ENCODE data around the gene MARCHF5. TPM values are rescaled to one million over a fixed set of nuclear protein-coding genes. Genes with fewer than 3 reads are reported as not detected.

Gene MARCHF5, protein sequence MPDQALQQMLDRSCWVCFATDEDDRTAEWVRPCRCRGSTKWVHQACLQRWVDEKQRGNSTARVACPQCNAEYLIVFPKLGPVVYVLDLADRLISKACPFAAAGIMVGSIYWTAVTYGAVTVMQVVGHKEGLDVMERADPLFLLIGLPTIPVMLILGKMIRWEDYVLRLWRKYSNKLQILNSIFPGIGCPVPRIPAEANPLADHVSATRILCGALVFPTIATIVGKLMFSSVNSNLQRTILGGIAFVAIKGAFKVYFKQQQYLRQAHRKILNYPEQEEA
- total RNA-seq, result 17.2 and 35.4 TPM in 2 replicates

DNA sequence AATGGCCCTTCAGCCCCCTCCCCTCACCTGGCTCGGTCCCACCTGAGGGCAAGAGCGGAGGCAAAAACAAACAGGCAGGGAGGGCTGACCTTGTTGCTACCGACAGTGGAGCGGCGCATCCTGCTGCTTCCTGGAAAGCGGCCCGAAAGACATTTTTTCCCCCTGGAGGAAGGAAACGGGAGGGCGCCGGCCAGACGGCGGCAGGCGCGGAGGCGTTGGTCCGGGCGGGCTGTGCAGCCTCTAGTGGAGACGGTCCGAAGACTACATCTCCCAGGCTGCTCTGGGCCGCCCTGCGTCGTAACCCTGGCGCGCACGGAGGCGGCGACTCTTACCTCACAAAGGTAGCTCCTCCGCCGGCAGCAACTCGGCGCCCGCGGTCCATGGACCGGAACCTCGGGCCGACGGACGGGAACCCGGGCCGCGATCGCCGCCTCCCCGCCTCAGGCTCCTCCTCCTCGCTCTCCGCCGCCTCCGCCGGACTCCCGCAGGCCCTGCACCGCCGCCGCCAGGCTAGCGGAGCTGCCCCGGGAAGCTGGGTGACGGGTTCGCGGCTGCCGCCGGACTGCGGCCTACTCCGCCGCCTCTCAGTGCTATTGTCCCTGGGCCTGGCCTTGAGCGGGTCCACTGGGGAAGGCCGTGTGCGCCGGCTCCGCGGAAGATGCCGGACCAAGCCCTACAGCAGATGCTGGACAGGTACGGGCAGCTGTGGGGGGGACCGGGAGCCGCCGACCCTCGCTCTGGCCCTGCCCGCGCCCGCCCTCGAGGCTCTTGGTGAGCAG, at the start of gene MARCHF5, which contains the start of gene CPEB3:
Gene MARCHF5 (plus strand): TSS at position 331 of the 779 bp plus-strand sequence. CDS start 328 bp downstream, at position 659.
Gene CPEB3 (minus strand): TSS at position 242 of the 779 bp plus-strand sequence. CDS start 50,728 bp downstream, outside the sequence.
- peak; percentile 36 for DNase-seq (ENCODE audit: extremely low read depth, low read depth, low spot score)

DNA sequence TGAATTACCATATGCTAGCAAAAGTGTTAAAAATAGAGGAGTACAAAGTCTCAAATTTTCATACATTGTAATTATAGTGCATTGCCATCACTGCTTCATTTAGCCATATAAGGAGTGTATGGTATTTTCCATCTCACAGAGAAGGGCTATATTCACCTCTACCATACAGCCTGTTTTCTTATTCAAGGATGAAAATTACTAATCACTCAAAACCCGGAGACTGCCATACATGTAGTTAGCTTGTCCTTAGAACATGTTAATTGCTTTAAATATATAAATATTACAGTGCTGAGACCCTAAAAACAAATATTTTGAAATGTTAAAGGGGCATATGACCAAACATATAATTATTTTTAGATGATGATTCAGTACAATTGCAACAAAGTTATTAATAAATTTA, 49.5 kb upstream of the MARCHF5 start:
- DNase-seq (ENCODE audit: extremely low read depth, low read depth, low spot score), result no peak

DNA sequence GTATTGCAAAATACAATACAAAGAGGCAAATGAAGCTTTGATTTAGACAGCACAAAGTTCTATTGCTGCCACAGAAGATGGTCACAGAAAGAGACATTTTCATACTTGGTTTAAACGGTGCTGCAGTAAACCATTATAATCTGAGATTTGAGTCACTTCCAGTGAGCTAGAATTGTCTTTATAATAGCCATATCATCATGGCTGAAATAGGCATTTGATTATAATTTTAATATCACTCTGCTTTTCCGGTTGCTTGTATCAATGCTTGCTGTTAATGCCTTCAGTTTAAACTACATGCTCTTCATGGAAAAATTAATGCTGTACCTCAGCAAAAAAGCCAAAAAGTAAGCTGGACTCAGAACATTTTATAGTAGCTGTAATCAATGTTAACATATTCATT, 48.6 kb upstream of the MARCHF5 start:
- no peak for DNase-seq (ENCODE audit: extremely low read depth, low read depth, low spot score)

DNA sequence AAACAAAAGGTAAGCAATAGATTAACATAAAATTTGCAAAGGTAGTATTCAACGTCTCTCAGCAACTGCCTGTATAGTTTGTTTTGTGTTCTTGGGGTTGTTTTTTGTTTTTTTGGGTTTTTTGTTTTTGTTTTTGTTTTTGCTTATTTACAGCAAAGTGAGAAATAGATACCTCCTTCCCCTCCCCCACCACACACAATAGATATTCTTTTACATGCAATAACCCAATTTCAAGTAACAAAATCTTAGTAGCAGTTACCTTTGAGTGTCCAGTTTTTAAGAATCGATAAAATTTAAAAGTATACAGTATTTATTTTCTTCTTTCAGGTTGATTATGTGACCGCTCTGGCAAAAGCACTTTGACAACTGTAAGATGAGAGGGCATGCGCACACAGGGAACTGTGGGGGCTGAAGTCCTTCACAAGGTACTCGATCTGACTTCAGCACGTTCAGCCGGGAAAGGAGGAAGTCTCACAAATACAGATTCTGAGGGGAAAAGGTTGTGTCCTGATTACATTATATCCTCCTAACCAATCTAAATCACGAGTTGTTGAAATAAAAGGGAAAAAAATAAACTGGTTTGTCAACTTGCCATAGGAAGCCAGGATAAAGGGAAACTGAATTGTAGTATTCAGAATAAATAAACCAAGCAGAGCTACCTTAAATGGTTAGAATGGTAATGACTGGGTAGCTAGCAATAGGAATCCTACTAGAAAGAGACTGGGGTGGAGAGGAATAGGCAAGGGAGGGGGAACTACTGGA, 47.9 kb upstream of the MARCHF5 start:
- DNase-seq (ENCODE audit: extremely low read depth, low read depth, low spot score), result peak; percentile 29

DNA sequence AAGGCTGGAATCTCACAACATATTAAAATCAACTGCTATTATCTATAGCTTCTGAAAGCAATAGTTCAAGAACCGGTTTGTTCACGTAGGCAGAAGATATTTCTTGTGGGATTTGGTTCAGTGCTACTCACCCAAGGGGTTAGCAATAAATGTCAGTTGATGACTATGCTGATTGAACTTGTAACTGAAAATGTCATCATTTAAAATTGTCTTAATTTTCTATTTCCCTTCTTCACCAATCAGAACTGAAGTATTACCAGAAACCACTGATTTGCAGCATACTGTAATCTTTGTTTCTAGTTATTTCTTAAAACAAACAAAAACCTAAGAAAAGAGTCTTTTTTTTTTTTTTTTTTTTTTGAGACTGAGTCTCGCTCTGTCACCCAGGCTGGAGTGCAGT, 46.2 kb upstream of the MARCHF5 start:
- no peak for DNase-seq (ENCODE audit: extremely low read depth, low read depth, low spot score)

DNA sequence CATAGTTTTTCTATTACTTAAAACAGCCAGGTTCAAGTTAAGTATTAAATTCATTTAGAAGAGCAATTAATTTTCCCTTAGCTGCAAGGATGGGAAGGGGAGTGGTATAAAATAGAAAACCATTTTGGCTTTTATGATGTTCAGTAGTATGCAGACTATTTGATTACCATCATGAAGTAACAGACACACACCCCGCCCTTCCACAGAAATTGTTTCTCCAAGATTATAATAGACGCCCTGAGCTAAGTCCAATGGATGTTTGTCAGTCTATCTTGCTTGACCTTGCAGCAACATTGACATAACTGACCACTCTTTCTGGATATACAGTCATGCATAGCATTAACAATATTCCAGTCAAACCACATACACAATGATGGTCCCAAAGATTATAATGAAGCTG, 42.4 kb upstream of the MARCHF5 start:
- DNase-seq (ENCODE audit: extremely low read depth, low read depth, low spot score), result no peak

DNA sequence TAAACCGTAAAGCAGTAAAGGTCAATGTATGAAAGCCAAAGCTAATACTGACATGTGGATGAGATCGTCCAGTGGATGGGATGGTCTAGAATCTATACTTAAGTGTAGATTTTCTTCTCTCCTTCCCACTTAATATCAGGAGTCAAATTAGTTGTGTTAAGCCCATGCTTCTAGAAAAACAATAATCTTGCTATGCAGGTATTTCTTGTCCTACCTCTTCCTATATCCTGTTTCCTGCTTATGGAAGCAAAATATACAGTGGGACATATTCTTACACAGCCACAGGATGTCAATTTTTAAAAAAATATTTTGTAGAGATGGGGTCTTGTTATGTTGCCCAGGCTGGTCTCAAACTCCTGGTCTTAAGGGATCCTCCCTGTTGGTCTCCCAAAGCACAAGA, 27.6 kb upstream of the MARCHF5 start:
- no peak for DNase-seq (ENCODE audit: extremely low read depth, low read depth, low spot score)

DNA sequence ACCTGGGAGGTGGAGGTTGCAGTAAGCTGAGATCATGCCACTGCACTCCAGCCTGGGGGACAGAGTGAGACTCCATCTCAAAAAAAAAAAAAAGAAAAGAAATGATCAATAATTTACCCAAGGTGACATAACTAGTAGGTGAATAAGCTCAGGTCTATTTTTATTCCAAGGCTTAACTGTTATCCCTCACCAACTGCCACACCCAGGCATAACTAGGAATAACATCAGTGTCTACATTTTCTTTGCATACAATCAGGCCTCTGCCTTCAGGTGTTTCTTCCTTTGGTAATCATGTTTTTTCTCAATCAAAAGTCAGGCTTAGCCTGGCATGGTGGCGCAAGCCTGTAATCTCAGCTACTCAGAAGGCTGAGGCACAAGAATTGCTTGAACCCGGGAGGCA, 26.7 kb upstream of the MARCHF5 start:
- DNase-seq (ENCODE audit: extremely low read depth, low read depth, low spot score), result no peak

DNA sequence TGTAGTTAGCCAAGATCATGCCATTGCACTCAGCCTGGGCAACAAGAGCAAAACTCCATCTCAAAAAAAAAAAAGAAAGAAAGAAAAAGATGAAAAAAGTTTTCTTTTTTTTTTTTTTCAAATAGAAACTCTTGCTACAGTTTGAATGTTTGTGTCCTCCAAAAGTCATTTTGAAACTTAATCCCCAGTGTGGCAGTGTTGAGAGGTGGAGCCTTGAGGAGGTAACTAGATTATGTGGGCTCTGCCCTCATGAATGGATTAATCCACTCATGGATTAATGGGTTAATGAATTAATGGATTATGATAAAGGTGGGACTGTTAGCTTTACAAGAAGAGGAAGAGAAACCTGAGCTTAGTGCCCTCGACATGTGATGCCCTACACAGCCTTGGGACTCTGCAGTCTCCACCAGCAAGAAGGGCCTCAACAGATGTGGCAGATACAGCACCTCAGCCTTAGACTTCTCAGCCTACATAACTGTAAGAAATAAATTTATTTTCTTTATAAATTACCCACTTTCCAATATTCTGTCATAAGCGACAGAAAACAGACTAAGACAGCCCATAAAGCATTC, 25.2 kb upstream of the MARCHF5 start:
- DNase-seq (ENCODE audit: extremely low read depth, low read depth, low spot score), result no peak

DNA sequence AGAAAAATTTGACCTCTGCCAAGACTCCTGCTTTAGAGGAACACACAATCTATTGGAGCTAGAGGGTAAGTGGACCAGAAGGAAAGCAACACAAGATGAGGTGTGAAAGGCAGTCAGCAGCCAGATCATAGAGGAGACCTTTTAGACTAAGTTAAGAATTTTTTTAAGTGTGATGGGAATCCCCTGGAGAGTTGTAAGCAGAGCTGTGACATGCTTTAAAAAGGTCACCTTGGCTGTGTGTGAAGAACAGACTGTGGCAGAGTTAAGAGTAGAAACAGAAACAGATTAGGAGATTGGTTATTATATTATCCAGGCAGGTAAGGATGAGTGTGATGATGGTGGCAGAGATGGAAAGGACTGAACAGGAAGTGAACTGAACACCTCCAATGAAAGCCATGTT, 23.6 kb upstream of the MARCHF5 start:
- DNase-seq (ENCODE audit: extremely low read depth, low read depth, low spot score), result no peak

DNA sequence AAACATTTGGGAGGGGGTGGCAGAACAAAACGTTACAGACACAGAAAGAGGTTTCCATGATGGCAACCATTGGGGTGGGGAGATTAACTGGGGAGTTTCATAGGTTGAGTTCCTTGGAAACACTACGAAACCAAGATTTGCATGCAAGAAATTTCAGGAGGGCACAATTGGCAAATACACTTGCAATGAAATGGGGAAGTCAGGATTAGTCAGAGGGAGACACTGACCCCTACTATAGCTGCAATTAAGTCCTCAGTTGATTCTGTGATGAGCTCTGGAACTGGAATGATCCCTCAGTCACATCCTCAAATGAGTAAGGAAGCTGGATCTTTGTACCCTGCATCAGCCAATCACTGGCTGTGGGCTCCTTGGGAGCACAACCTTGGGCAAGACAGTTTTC, 22.2 kb upstream of the MARCHF5 start:
- DNase-seq (ENCODE audit: extremely low read depth, low read depth, low spot score), result no peak

DNA sequence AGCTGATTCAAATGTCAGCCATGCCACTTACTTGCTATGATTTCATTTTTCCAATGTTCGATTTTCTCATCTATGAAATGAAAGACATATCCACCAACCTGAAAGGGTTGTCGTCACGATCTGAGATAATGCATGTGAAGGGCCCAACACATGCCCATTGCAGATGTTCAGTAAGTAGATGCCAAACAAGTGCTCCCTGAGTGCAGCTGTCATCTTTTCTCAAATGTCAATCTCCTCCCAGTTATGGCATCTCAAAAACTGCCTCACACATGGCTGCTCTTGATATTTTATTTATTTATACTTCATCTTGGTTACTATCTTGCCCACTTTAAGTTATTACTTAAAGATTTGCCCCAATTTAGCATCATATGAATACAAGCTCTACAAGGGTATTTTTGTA, 16.9 kb upstream of the MARCHF5 start:
- no peak for DNase-seq (ENCODE audit: extremely low read depth, low read depth, low spot score)

DNA sequence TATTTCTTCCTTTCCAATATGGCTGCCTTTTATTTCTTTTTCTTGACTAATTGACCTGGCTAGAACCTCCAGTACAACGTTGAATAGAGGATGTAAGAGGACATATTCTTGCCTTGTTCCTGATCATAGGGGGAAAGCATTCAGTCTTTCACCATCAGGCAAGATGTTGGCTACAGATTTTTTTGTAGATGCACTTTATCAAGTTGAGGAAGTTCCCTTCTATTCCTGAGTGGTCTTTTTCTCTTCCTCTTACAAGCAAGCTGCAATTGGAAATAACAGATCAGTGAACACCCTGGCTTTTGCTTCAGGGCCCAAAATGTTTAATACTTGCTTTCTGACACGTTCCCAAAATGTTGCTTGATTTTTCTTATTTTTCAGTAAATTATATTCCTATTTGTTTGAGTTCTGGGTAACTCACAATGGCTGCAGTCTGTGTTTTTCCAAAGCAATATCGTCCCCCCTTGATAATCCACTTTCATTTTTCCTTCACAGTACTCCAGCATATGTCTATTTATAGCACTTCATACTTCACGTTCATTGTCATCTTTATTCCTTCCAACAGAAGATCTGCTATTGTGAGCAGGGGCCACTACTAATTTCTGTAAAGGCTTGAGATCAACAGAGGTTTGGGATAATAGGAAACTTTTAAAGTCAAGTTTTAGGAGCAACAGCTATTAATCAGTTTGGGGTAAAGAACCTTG, 11.8 kb upstream of the MARCHF5 start:
- DNase-seq (ENCODE audit: extremely low read depth, low read depth, low spot score), result no peak

DNA sequence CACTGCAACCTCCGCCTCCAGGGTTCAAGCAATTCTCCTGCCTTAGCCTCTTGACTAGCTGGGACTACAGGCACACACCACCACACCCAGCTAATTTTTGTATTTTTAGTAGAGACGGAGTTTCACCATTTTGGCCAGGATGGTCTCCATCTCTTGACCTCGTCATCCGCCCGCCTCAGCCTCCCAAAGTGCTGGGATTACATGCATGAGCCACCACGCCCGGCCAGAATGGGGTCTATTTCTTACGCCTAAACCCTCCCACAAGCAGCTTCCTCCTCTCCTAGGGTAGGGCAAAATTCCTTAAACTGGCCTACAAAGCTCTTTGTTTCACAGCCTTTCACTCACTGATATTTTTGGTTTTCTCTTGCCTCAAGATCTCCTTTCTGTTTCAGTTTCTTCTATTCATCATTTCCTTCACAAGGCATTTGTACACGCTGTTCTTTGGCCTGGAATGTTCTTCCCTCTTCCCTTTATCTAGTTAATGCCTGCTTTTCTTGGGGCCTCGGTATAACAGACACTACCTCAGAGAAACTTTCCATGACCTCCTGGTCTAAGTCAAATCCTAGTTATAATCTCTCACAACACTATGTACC, 6.8 kb upstream of the MARCHF5 start:
- no peak for DNase-seq (ENCODE audit: extremely low read depth, low read depth, low spot score)

DNA sequence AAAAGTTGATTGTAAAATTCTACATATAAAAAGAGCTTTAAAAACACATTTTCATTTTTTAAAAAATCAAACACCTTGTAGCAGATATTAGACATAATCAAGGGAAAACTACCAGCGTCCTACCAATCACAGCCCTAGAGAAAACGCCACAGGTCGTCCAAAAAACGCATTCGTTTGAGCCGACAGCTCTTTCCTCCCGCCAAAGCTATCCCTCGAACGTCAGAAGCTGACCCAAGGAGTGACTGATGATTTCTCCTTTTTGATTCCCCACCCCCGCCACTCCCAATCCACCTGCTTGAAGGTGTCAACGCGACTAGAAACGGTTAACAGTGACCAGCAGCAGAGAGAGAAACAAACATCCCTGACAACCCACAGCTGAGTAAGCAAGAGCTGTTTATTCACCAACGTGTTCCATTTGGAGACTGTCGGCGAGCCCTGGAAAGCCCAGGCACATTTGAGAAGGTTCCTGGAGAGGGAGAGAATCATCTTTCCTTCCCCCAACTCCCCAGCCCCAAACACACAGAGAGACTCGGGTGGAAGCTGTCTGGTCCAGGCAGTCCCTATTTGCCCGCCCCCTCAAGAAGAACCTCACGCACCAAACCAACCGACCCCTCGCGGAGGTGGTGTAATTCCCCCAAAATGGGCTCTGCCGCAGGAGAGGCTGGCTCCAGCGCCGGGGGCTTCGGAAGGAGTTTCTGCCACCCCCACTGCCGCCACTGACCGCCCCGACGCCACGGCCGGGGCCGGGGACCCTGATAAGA, 711 bp upstream of the MARCHF5 start:
- DNase-seq (ENCODE audit: extremely low read depth, low read depth, low spot score), result no peak

DNA sequence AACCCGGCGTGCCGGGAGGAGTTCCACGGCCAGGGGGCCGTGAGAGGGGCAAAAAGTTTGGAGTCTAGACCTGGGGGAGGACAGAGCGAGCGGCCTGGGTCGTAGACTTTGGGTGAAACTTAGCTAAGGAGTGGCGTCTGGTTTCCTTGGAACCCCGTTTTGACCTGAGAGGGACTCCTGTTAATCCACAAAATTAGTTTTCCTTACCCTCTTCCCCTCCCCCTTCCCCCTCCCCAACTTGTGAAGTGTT, 574 bp downstream of the MARCHF5 start:
- no peak for DNase-seq (ENCODE audit: extremely low read depth, low read depth, low spot score)

DNA sequence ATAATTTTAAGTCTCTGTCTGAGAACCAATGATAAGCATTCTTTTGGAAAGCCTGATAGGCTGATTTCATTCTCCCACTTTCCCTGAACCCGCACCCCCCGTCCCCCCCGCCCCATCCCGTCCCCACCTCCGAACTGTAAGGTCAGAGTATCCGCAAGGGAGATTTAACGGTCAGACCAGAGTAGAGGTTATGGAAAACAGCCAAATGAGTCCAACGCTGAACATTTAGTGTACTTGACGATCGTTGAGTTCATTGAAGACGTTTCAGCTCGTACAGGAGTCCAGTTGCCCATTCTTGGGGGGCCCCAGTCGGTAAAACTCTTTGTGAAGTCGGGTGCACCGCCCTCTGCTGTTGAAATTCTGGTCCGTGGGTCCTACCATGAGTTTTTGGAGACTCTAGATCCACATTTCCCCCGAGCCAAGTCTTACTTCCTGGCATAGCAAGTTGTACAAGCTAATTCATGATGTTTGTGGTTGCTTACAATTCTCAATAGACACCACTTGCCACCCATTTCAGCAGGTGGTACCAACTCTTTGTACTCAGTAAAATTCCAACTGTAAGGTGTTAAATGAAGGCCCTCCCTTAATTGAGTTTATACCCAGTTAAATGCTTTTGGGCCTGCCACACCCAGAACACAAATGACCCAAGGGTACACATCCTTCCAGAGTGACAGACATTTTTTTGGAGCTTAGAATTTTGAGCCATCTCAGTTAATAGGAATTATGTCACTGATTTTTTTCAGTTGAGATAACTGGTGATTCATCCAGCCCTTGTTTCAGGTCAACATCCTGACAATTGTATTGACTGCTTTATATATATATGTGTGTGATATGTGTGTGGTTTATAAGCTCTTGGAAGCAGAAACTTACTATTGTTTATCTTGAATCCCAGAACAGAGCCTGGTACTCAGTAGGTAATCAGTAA, 1.2 kb downstream of the MARCHF5 start:
- peak; percentile 31 for DNase-seq (ENCODE audit: extremely low read depth, low read depth, low spot score)

DNA sequence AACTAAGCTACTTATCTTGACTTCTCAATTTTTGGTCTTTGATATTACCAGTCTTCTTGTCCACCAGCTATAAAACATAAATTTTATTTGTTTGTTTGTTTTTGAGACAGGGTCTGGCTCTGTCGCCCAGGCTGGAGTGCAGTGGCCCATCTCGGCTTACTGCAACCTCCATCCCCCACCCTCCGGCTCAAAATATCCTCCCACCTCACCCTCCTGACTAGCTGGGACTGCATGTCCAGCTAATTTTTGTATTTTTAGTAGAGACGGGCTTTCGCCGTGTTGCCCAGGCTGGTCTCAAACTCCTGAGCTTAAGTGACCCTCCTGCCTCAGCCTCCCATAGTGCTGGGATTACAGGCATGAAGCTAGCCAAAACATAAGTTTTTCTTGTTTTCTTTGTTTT, 7.5 kb downstream of the MARCHF5 start:
- no peak for DNase-seq (ENCODE audit: extremely low read depth, low read depth, low spot score)

DNA sequence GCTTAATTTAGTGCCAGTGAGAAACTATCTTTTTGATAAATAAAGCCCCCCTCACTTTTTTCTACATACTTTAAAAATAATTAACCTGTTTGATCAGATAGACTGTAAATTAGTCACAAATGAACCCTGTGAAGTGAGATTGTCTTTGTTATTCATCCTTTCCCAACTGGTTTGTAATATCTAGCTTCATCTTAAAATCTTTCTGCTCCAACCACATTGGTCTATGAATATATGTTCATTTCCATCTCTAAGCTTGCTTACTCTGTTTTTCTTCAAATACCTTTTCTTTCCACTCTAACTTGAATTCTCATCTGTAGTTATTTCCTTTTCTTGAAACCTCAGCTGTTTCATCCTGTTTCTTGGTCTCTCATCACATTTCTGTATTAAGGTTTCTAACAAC, 12.1 kb downstream of the MARCHF5 start:
- no peak for DNase-seq (ENCODE audit: extremely low read depth, low read depth, low spot score)
